DLD1 (cell line): Measurements from ENCODE around the gene PTPRN2.

Experiments
- in situ Hi-C: cut with HindIII; loops from 2 replicates; pipeline ENCODE4 v1.10.0; 2017; ENCODE audit warnings: low sequenced_read_pairs

Gene PTPRN2

GRCh38 chr7:157651366-157652160, 936.1 kb downstream of the PTPRN2 start:
- in situ Hi-C loops: no loop called here

GRCh38 chr7:157650801-157651200, 936.8 kb downstream of the PTPRN2 start:
- in situ Hi-C loops: no loop called here

GRCh38 chr7:157650131-157650631, 937.4 kb downstream of the PTPRN2 start:
- in situ Hi-C loops: no loop called here

GRCh38 chr7:157646551-157646950, 941.1 kb downstream of the PTPRN2 start:
- in situ Hi-C loops: no loop called here

GRCh38 chr7:157645539-157645938, 942.1 kb downstream of the PTPRN2 start:
- in situ Hi-C loops: no loop called here

GRCh38 chr7:157644946-157645345, 942.7 kb downstream of the PTPRN2 start:
- in situ Hi-C loops: no loop called here

GRCh38 chr7:157643525-157643970, 944.1 kb downstream of the PTPRN2 start:
- in situ Hi-C loops: no loop called here

GRCh38 chr7:157641866-157642265, 945.8 kb downstream of the PTPRN2 start:
- in situ Hi-C loops: no loop called here

GRCh38 chr7:157640144-157640543, 947.5 kb downstream of the PTPRN2 start:
- in situ Hi-C loops: no loop called here

- in situ Hi-C loops: no loop called here
These were observed 949.1 kb downstream of the PTPRN2 start for GRCh38 chr7:157638563-157638962.

GRCh38 chr7:157637216-157637949, 950.2 kb downstream of the PTPRN2 start:
- in situ Hi-C loops: no loop called here

GRCh38 chr7:157635669-157636068, 952.0 kb downstream of the PTPRN2 start:
- in situ Hi-C loops: no loop called here

GRCh38 chr7:157635148-157635500, 952.5 kb downstream of the PTPRN2 start:
- in situ Hi-C loops: no loop called here

GRCh38 chr7:157634401-157635147, 953.0 kb downstream of the PTPRN2 start:
- in situ Hi-C loops: no loop called here

GRCh38 chr7:157633465-157634185, 954.0 kb downstream of the PTPRN2 start:
- in situ Hi-C loops: no loop called here

- in situ Hi-C loops: no loop called here
These were observed 957.2 kb downstream of the PTPRN2 start for GRCh38 chr7:157630301-157630853.

GRCh38 chr7:157628456-157628855, 959.2 kb downstream of the PTPRN2 start:
- in situ Hi-C loops: no loop called here

GRCh38 chr7:157627646-157628045, 960.0 kb downstream of the PTPRN2 start:
- in situ Hi-C loops: no loop called here

GRCh38 chr7:157627033-157627432, 960.6 kb downstream of the PTPRN2 start:
- in situ Hi-C loops: no loop called here

GRCh38 chr7:157625973-157626742, 961.5 kb downstream of the PTPRN2 start:
- in situ Hi-C loops: no loop called here
